ENCODE results near the gene MUC5AC.

DNA sequence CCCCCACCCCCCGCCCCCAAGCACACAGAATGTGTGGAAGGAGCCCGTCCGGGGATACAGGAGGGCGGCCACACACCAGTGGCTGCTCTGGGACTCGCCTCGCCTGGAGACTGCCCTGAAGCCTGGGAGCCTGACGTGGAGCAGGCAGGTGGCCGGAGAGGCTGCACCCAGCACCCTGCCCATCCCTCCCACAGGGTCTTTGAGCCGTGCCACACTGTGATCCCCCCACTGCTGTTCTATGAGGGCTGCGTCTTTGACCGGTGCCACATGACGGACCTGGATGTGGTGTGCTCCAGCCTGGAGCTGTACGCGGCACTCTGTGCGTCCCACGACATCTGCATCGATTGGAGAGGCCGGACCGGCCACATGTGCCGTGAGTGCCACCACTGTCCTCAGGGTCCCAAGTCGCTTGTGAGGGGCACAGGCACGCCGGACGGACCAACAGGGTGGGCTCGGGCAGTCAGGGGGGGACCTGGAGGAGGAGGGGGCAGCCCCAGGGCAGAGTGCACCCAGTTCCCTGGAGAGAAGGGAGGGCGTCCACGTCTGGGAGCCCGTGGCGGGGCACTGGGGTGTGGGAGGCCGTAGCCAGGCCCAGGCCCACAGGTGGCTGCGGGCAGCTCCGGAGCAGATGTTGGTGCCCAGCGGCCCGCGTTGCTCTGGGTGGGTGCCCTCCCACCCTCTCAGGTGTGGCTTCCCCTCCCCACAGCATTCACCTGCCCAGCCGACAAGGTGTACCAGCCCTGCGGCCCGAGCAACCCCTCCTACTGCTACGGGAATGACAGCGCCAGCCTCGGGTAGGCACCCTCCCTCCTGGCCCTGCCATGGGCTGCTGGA, 38.1 kb downstream of the MUC5AC start:
- TF ChIP-seq POLR2A (IDR thresholded peaks at IDR 0.05): no peak
- TF ChIP-seq, protein P1, sequence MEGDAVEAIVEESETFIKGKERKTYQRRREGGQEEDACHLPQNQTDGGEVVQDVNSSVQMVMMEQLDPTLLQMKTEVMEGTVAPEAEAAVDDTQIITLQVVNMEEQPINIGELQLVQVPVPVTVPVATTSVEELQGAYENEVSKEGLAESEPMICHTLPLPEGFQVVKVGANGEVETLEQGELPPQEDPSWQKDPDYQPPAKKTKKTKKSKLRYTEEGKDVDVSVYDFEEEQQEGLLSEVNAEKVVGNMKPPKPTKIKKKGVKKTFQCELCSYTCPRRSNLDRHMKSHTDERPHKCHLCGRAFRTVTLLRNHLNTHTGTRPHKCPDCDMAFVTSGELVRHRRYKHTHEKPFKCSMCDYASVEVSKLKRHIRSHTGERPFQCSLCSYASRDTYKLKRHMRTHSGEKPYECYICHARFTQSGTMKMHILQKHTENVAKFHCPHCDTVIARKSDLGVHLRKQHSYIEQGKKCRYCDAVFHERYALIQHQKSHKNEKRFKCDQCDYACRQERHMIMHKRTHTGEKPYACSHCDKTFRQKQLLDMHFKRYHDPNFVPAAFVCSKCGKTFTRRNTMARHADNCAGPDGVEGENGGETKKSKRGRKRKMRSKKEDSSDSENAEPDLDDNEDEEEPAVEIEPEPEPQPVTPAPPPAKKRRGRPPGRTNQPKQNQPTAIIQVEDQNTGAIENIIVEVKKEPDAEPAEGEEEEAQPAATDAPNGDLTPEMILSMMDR (IDR thresholded peaks at IDR 0.05): no peak

Measured in heart left ventricle (tissue), 13 donors.